ENCODE data around the gene XPNPEP1.

The XPNPEP1 gene

DNA sequence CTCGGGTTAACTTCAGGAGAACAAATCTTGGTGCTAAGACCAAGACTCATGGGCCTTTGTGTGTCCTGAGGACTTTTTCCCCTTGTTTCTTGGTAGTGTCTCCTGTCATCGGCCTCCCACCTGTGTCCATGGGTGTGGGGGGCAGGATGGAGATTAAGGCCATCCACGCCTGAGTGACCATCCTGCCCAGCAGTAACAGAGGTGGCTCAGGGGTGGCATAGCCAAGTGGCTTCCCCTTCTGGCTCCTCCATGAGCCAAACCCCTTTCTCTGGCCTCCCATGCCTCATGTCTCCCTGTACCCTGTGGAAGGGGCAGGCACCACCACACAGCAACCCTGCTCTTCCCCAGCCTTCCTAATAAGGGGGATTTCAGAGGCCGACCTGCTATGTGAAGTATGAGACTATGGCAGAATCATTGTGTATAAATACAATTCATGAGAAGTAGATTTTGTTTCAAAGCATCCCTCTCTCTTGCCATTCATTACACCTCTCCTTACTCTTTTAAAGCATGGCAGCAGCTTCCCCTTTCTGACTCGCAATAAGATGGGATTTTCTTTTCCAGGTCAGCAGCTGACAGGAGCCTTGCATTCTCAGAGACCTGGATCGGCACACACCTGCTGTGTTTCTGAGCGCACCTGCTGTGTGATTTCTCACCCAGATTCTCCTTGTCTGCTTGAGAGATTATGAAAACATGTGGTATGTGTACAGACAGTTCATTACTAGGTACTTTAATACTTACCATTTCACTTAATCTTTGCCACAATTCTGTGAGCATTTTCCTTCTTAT lies 102.5 kb downstream of the XPNPEP1 start:
- H3K4me3 Mint-ChIP-seq: no peak overlapping the region
- H3K27me3 Mint-ChIP-seq: peaks cover 55% of the 10 kb centered on the region
- DNase-seq (ENCODE audit: low spot score in 2 of 2): no peak
- no peaks in the 10 kb centered on the region for H3K9me3 Mint-ChIP-seq
- H3K4me1 Mint-ChIP-seq: no peaks in the 10 kb centered on the region
- no peak overlapping the region for H3K27ac Mint-ChIP-seq (ENCODE audit: low read depth)
- H3K36me3 Mint-ChIP-seq (ENCODE audit: insufficient read depth): no peaks in the 10 kb centered on the region
- no peak for ATAC-seq (replicated peaks; ENCODE audit: extremely low read depth, poor library complexity, severe bottlenecking)

DNA sequence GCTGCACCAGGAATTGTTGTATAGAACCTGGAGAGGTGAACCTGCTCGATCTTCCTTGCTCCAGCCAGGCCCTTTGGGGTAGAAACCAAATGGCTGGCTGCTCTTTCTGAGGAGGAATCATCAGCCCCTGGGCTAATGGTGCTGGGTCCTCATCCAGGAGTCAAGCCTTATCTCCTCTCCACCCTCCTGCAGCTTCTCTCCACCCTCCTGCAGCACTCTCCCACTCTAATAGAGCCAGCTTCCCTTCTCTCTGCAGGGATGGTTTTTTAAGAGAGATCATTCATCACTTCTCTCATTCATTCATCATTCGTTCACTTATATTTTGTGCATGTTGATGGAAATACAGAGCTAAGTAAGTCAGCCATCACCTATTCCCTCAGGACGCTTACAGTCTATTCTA lies 103.5 kb downstream of the XPNPEP1 start:
- DNase-seq (ENCODE audit: low spot score in 2 of 2): no peak
- Mint-ChIP-seq H3K36me3 (ENCODE audit: insufficient read depth) (no peaks in the 10 kb centered on the region), H3K4me1 (no peaks in the 10 kb centered on the region), H3K27me3 (peaks cover 44% of the 10 kb centered on the region), H3K4me3 (no peak overlapping the region), H3K27ac (ENCODE audit: low read depth) (no peak overlapping the region), H3K9me3 (no peaks in the 10 kb centered on the region)
- ATAC-seq (replicated peaks; ENCODE audit: extremely low read depth, poor library complexity, severe bottlenecking): no peak
